ENCODE results near the gene HYOU1. TPM values are rescaled to one million over a fixed set of nuclear protein-coding genes. Genes with fewer than 3 reads are reported as not detected.
"Not testable (repeated sequence)": the region's sequence is repeated elsewhere in the genome, so short reads cannot be mapped to it uniquely, and the experiment has no call there.

The HYOU1 gene
- total RNA-seq, 1 donor from 2014 or later, result 150 TPM

DNA sequence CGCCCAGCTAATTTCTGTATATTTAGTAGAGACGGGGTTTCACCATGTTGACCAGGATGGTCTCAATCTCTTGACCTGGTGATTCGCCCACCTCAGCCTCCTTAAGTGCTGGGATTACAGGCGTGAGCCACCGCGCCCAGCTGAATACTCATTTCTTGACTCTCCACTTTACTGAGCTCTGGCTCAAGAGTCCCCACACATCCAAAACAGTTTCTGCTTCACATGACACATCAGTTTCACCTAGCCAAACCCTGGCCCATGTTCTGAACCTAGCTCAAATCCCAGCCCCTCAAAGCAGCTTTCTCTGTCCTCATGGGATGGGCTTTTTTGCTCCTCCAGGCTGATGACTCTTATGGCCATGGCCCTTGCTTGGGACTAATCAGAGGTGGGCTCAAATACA is 9.8 kb downstream of the HYOU1 start:
- no peak for DNase-seq (ENCODE audit: low read depth in 2 of 2)

DNA sequence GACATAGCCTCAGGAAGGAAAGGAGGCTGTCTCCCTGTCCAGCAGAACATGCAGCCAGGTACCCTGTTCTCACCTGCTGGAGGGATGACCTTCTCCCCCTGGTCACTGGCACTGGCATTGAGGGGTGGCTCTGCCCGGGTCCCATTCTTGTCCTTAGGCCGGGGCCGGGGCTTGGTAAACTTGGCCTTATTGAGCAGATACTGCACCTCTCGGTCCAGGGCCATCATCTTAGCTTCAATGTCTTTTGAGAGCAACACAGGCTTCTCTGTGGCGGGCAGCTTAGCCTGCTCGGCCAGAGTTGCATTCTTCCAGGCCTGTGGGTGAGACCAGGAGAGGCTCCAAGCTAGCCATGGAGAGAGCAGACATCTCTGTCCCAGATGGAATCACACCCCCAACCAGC is 10.5 kb downstream of the HYOU1 start:
- DNase-seq (ENCODE audit: low read depth in 2 of 2), result no peak

- DNase-seq (ENCODE audit: low read depth in 2 of 2), result no peak
These were observed 12.3 kb downstream of the HYOU1 start for GRCh38 chr11:119044708-119045107.

- no peak for DNase-seq (ENCODE audit: low read depth in 2 of 2)
These were observed 14.1 kb downstream of the HYOU1 start for GRCh38 chr11:119042927-119043326.

DNA sequence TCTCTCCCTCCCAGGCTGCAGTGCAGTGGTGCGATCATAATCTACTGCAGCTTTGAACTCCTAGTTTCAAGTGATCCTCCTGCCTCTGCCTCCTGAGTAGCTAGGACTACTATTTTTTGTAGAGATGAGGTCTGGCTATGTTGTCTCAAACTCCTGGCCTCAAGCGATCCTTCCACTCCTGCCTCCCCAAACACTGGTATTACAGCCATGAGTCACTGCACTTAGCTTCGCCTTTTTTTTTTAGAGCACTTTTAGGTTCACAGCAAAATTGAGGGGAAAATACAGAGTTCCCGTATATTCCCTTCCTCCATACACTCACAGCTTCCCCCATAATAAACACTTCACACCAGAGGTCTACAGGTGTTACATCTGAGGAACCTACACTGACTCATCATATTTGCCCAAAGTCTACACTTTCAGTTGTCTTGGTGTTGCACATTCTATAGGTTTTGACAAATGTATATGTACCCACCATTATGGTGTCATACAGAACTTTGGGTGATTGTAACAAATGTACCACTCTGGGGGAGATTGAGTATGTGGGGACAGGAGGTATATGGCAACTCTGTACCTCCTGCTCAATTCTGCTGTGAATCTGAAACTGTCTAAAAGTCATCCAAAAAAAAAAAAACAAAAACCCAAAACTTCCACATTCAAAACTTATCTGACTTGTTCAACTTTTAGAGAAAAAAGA is 15.0 kb downstream of the HYOU1 start:
- DNase-seq (ENCODE audit: low read depth in 2 of 2), result no peak

- not testable (repeated sequence) for DNase-seq (ENCODE audit: low read depth in 2 of 2)
These were observed 17.5 kb downstream of the HYOU1 start for GRCh38 chr11:119039471-119039870.

- DNase-seq (ENCODE audit: low read depth in 2 of 2), result no peak
These were observed 18.1 kb downstream of the HYOU1 start for GRCh38 chr11:119038884-119039283.

GRCh38 chr11:119034813-119035212 is 22.2 kb downstream of the HYOU1 start:
- no peak for DNase-seq (ENCODE audit: low read depth in 2 of 2)

GRCh38 chr11:119033421-119033820 is 23.6 kb downstream of the HYOU1 start:
- DNase-seq (ENCODE audit: low read depth in 2 of 2), result not testable (repeated sequence)

GRCh38 chr11:119031912-119032280 is 25.1 kb downstream of the HYOU1 start:
- DNase-seq (ENCODE audit: low read depth in 2 of 2), result no peak

- peak; percentile 98 to 99 for DNase-seq (ENCODE audit: low read depth in 2 of 2)
These were observed 26.5 kb downstream of the HYOU1 start, which contains the start of gene SLC37A4 for GRCh38 chr11:119030329-119031047. Gene SLC37A4 (minus strand): TSS chr11:119030877.

DNA sequence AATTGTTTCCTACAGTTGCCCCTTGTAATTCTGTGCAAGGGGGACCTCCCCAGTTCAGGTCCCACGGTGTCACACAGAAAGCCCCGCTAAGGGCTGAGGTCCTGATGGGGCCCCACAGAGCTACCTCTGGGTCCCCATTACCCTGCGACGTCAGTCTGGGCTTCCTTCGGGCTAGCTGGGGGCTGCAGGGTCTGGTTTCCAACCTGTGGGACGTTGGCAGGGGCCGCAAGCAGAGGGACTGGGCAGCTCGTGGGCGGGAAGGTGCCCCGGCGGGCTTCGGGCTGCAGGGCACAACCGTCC is 27.0 kb downstream of the HYOU1 start:
- DNase-seq (ENCODE audit: low read depth in 2 of 2), result no peak

DNA sequence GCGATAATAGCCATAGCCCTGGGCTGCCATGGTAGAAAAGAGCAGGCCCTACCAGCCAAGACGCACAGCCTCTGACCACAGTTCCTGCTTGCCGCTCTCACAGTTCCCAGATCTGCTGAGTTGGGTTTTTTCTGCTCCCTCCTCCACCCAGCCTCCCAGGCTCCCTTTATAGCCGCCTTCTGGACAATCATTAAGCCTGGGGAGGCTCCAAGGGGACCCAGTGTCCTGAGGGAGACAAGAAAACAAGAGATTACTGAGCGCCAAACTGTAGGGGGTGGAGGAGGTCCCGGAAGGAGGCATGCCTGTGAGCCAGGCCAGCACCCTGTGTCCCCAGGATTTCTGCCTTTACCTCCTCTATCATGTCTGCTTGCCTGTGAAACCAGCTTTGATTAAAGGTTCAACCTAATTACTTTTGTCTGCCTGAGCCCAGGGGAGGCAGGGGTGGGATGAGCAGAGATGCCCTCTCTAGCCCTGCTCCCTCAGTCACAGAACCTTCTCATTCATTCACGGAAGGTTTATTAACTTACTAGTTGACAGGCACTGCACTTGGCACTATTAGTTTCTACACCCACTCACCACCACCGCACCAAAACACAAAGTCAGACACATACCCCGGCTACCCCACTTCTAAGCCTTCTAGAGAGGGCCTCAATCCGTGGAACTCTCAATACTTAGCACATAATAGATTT is 27.5 kb downstream of the HYOU1 start:
- no peak for DNase-seq (ENCODE audit: low read depth in 2 of 2)

GRCh38 chr11:119029069-119029339 is 28.0 kb downstream of the HYOU1 start:
- no peak for DNase-seq (ENCODE audit: low read depth in 2 of 2)

- no peak for DNase-seq (ENCODE audit: low read depth in 2 of 2)
These were observed 28.5 kb downstream of the HYOU1 start for GRCh38 chr11:119028346-119029068.

- no peak for DNase-seq (ENCODE audit: low read depth in 2 of 2)
These were observed 29.3 kb downstream of the HYOU1 start for GRCh38 chr11:119027561-119028345.

GRCh38 chr11:119026970-119027369 is 30.0 kb downstream of the HYOU1 start:
- no peak for DNase-seq (ENCODE audit: low read depth in 2 of 2)

- no peak for DNase-seq (ENCODE audit: low read depth in 2 of 2)
These were observed 30.8 kb downstream of the HYOU1 start for GRCh38 chr11:119025978-119026766.

DNA sequence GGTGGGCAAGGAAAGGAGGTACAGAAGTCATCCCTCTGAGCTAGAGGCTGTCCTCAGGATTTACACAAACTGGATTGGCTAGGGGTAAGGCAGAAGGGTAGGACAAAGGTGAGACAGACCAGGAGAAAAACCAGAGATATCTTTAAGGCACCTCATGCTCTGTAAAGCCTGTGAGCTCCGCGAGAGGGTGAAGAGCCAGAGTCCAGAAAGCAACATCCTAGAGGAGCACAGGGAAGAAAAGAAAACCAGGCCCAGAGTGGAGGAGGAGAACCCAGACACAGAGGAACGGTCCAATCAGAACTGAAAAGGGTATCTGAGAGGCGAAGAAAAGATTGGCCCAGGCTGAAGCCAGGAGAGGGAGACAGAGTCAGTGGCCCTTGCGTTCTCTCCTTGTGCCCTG is 31.5 kb downstream of the HYOU1 start:
- DNase-seq (ENCODE audit: low read depth in 2 of 2), result no peak

DNA sequence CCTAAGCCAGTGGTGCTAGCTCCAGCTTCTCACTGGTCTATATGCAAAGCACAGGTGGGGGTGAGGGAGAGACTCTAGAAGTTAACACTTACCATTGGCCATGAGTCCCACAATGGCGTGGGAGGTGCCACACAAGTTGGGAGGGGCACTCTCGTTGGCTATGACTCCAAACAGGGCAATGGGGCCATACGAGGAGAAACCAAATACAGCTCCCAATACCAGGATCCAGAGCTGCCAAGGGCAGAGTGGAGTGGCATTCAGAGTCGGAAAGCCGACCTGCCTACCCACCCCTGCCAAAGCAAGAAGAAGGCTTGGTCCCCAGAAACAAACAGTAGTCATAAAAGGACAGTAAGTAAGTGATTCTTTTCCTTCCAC is 31.9 kb downstream of the HYOU1 start:
- peak in 1 of 2 donors; percentile 11 for DNase-seq (ENCODE audit: low read depth in 2 of 2)

Measured in lung microvascular endothelial cell (primary cell).